HS-5 (cell line): ENCODE results near the gene DIAPH2.
"Not testable (repeated sequence)": the region's sequence is repeated elsewhere in the genome, so short reads cannot be mapped to it uniquely, and the experiment has no call there.

Source experiments
- DNase-seq: peaks from one replicate; pipeline ENCODE4 v3.0.0-alpha.2; 2012; ENCODE audit warnings: low read depth

Gene DIAPH2

DNA sequence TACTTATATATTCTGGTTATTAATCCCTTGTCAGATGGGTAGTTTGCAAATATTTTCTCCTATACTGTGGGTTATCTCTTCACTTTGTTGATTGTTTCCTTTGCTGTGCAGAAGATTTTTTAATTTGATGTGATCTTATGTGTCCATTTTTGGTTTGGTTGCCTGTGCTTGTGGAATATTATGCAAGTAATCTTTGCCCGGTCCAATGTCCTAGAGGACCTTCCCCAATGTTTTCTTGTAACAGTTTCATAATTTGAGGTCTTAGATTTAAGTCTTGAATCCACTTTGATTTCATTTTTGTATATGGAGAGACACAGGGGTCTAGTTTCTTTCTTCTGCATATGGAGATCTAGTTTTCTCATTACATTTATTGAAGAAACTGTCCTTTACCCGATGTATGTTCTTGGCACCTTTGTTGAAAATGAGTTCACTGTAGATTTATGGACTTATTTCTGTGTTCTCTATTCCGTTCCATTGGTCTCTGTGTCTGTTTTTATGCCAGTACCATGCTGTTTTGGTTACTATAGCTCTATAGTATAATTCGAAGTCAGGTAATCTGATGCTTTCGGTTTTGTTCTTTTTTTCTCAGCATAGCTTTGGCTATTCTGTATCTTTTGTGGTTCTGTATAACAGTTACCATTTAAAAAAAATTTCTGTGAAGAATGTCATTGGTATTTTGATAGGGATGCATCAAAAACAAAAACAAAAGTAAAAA is 34.7 kb downstream of the DIAPH2 start:
- DNase-seq, result no peak

DNA sequence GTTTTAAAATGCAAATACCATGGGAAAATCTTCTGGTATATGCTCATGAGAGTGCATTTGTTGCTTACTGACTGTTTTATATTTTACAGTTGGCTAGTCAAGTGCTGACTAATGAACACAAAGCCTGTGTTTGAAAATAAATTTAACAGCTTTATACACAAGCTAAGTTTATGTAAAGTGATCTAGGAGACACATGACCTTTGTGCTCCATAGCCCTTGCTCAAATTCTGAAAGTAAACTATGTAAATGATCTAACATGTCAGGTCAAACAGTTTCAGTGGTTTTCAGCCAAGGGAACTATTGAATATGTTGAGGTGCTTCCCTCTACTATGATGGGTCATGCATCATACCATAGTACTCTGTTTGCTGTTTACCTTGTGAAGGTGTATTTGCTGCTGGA is 36.7 kb downstream of the DIAPH2 start:
- DNase-seq, result no peak

- DNase-seq, result no peak
Measured at GRCh38 chrX:96722781-96723180, 38.1 kb downstream of the DIAPH2 start.

DNA sequence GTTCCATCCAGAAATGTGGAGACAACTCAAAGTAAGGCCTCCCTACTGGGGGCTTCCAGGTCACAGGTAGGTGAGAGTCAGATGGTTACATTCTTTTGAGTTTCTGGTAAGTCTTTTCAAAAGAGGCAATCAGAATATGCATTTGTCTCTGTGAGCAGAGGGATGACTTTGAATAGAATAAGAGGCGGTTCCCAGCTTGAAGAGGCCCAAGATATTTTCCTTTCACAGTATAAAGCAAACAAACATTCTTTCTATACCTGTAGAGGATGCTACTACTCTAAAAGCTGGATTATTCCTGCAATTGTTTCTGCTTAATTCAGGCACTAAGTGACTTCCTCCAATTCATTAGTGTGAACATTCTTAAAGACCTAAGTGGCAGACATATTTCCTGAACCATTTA is 44.4 kb downstream of the DIAPH2 start:
- DNase-seq, result no peak

- no peak for DNase-seq
Measured at GRCh38 chrX:96729868-96730643, 45.4 kb downstream of the DIAPH2 start.

- not testable (repeated sequence) for DNase-seq
Measured at GRCh38 chrX:96731000-96731399, 46.4 kb downstream of the DIAPH2 start.

- no peak for DNase-seq
Measured at GRCh38 chrX:96743367-96744073, 58.9 kb downstream of the DIAPH2 start.

DNA sequence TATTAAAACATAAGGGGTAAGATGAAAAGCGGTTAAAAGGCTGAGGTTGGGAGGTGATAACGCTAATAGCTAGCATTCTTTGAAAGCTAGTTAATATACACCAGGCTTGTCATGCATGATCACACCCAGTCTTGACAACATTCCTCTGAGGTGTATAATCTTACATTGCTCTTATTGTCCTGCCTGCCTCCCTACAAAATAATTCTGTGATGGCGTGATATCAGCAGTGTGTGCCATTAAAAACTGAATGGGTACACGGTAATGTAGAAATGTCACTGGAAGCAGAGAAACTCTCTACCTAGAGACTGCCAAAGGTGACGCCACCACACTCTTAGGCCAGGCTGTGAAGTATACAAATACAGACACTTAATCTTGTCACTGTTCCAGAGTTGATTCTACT is 68.1 kb downstream of the DIAPH2 start:
- DNase-seq, result no peak

GRCh38 chrX:96753230-96753629 is 68.6 kb downstream of the DIAPH2 start:
- no peak for DNase-seq

- DNase-seq, result no peak
Measured at GRCh38 chrX:96756491-96756890, 71.8 kb downstream of the DIAPH2 start.

DNA sequence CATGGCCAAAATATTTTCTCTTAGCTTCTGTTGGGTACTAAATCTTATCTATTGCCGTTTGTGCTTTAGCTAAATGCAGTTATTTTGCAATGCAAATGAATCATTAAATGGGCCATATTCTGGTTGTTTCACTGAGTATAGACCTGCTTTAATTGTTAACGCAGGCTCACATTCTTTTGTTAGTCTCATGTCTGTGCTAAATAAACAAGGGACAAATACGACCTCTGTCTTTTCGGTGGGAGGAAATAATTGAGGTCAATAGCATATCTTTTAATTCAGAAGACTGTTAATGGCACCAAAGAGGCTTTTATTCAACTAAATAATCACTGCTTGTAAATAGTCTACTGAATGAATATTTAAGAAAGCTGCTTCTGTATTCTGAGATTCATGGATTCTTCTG is 76.9 kb downstream of the DIAPH2 start:
- DNase-seq, result no peak

DNA sequence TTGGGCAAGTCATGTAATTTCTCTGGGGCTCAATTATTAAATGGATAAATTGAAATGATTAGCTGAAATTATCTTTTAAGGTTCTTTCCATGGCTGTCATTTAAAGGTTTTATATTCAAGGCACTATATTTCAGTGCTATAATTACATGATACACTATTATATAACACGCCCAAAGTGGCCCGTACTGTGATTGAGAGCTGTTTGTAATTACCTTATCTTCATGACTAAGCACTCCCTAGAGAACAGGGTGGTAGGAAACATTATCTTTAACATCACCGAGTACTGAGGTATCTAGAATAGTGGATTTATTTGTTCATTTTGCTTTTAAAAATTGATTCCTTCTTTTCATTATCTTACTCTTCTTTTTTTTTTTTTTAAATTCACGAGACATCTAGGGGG is 79.0 kb downstream of the DIAPH2 start:
- DNase-seq, result no peak

DNA sequence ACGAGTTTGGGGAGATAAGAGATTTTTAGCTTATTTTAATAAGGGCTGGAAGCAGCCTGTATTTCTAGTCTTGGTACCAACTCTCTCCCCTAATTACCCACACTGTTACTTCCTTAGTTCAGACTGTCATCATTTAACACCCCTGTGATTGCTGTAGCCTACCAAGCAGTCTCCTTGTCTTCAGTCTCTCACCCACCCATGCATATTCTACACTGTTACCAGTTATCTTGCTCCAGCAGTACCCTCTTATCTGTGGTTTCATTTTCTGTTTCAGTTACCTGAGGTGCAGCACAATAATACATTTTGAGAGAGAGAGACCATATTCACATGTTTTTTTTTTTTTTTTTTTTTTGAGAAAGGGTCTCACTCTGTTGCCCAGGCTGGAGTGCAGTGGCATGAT is 80.2 kb downstream of the DIAPH2 start:
- no peak for DNase-seq

DNA sequence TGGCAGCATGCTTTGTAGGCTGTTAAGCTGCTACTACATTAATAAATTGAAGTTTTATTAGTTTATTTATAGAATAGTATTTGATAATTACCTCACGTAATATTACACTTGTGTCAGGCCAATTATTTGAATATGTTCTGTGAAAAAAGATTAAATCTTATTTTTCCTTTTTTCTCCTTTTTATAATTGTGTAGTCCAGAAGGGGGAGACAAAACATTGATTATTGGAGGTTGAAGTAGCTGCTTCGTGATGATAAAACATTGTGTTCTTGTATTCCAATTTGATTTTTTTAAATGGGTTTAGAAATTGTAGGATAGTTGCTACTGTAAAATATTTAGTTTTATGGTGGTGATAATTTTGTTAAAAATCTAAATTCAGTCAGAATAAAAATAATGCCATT is 85.7 kb downstream of the DIAPH2 start:
- DNase-seq, result no peak

DNA sequence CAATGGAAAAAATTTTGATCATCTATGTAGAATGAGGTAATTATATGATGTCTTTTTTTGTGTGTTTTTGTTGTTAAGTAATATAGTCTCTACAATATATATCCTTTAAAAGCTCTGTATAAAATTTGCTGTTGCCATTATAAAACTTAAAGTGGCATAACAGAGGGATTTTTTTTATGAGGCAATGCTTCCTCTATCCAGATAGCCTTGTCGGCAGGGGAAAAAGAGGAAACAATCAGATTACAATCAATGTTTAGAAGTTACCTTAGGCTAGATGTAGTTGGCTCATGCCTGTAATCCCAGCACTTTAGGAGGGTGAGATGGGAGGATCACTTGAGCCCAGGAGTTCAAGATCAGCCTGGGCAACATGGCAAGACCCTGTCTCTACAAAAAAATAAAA is 86.8 kb downstream of the DIAPH2 start:
- DNase-seq, result no peak

DNA sequence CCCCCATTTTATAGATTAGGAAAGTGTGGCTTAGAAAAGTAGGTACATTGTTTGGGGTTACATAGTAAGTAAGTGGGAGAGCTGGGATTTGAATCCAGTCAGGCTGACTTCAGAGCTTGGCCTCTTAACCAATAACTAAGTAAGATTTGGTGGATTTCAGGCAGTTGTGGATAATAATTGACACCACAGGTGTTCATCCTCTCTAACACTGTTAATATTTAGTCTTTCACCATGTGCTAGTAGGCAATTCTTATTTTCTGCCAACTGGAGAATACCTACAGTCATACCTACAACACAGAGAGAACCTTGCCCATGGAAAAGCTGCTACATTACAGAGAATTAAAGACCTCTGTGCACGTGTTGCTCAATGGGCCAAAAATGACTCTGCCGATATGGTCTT is 89.5 kb downstream of the DIAPH2 start:
- DNase-seq, result no peak

GRCh38 chrX:96776966-96777365 is 92.3 kb downstream of the DIAPH2 start:
- DNase-seq, result no peak

DNA sequence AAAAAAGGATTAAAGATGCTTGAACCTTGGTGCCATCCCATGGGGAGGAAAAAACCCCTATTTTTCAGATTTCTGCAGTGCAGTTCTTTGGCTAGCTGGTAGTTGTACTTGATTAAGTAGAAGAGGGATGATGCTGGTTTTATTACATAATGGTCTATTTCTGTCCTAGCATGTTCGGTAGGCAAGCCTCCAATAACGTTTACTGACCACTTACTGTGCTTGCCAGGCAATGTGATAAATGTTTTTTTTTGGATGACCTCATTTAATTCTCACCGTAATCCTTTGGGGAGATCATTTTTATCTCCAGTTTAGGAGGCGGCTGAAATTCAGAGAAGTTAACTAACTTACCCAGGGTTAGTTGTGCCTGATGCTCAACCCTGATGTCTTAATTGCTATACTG is 106.9 kb downstream of the DIAPH2 start:
- no peak for DNase-seq

- no peak for DNase-seq
Measured at GRCh38 chrX:96792047-96792446, 107.4 kb downstream of the DIAPH2 start.

DNA sequence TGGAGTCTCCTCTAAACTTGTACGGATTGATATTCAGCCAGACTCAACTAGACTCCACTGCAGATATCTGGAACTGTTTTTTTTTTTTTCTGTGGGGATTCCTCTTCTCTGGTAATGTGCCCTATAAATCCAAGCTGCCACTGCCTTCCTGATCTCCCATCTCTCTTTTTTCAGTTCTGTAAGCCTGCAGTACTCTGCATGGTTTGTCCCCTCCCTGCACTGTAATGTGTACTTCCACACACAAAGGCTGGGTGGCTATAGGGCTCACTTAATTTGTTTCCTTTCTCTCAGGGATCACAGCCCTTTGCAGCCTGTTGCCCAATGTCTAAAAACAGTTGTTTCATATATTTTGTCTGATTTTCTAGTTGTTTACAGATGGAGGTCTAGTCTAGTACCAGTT is 114.3 kb downstream of the DIAPH2 start:
- no peak for DNase-seq

DNA sequence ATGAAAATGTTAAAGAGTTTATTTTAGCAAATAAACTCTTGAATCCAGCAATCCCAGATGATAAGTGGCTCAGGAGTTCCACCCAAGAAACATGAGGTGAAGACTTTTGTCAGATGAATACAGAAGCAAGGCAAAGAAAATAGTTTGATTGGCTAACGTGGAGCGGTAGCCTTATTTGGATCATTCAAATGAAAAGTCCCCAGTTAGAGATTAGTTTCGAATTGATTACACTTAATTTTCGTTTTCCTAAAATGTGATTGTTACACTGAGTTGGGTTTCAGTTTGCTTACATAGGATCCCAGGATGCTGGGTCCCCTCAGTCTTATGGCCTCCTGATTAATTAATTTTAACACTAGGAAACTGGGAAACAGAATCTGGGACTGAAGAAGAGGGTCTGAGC is 122.7 kb downstream of the DIAPH2 start:
- DNase-seq, result no peak

GRCh38 chrX:96820935-96821334 is 136.3 kb downstream of the DIAPH2 start:
- DNase-seq, result no peak

DNA sequence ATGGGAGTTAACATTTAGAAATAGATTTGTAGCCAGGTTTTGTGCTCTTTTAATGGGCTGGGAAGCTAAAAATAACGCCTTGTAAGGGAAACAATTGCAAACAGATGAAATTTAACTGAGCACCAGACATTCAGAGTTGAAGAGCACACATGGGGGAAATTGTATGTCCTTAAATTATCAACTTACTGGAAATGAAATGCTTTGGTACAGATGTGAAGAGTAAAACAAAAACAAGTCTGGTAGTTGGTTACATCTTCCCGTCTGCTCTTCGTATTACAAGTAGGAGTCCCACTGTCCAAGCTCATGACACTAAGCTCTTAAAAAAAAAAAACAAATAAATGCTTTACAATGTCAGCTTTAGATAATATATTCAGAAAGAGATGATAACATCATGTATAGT is 139.5 kb downstream of the DIAPH2 start:
- no peak for DNase-seq
